Jurkat, Clone E6-1 (cell line): ENCODE results near the gene DARS2.
"Not testable (repeated sequence)": the region's sequence is repeated elsewhere in the genome, so short reads cannot be mapped to it uniquely, and the experiment has no call there.

Experiments used
- DNase-seq: peaks from one replicate; pipeline ENCODE4 v3.0.0-alpha.2; 2011; ENCODE audit warnings: low read depth, low spot score
- H3K4me3 ChIP-seq: 2 replicates; pipeline ENCODE4 v1.5.1; 2011; ENCODE audit warnings: mild to moderate bottlenecking, low read length, control low read depth, moderate library complexity

DARS2 gene

GRCh38 chr1:173859547-173859946 lies 35.1 kb downstream of the DARS2 start:
- not testable (repeated sequence) for DNase-seq, H3K4me3 ChIP-seq

GRCh38 chr1:173860065-173860464 lies 35.6 kb downstream of the DARS2 start:
- DNase-seq, result no peak
- no peak overlapping the region for H3K4me3 ChIP-seq

- H3K4me3 ChIP-seq, result no peak overlapping the region
- no peak for DNase-seq
These were observed 37.3 kb downstream of the DARS2 start for GRCh38 chr1:173861731-173862145.

- not testable (repeated sequence) for DNase-seq
These were observed 37.8 kb downstream of the DARS2 start for GRCh38 chr1:173862146-173862768.

GRCh38 chr1:173862769-173863223 lies 38.3 kb downstream of the DARS2 start:
- DNase-seq, result no peak
- H3K4me3 ChIP-seq, result no peak overlapping the region

More at GRCh38 chr1:173862146-173862768, 37.8 kb downstream of the DARS2 start:
- not testable (repeated sequence) for H3K4me3 ChIP-seq

- H3K4me3 ChIP-seq, result no peak overlapping the region
- no peak for DNase-seq
These were observed 39.0 kb downstream of the DARS2 start for GRCh38 chr1:173863224-173864161.

GRCh38 chr1:173864179-173864867 lies 39.9 kb downstream of the DARS2 start:
- no peak overlapping the region for H3K4me3 ChIP-seq
- no peak for DNase-seq

- no peak for DNase-seq
- peak overlapping the region; percentile 97 for H3K4me3 ChIP-seq
These were observed 41.1 kb downstream of the DARS2 start for GRCh38 chr1:173865468-173866164.

GRCh38 chr1:173866413-173867115 lies 42.1 kb downstream of the DARS2 start:
- peak overlapping the region; percentile 97 for H3K4me3 ChIP-seq
- no peak for DNase-seq

- peak overlapping the region; percentile 97 for H3K4me3 ChIP-seq
- no peak for DNase-seq
These were observed 42.8 kb downstream of the DARS2 start for GRCh38 chr1:173867141-173867752.

GRCh38 chr1:173867753-173868265 lies 43.3 kb downstream of the DARS2 start, which contains the start of gene GAS5:
Gene GAS5, minus strand, starts transcription at chr1:173867989.
- DNase-seq, result peak; percentile 100
- peak within 1 kb of the TSS; percentile 97 for H3K4me3 ChIP-seq

GRCh38 chr1:173868266-173869020 lies 44.0 kb downstream of the DARS2 start, which contains the start of gene ZBTB37:
Gene ZBTB37, plus strand, starts transcription at chr1:173868380. Its CDS starts 1,846 bp downstream, at chr1:173870226.
- H3K4me3 ChIP-seq, result peak within 1 kb of the TSS; percentile 97
- peak; percentile 87 for DNase-seq

GRCh38 chr1:173869021-173869359 lies 44.5 kb downstream of the DARS2 start:
- DNase-seq, result no peak
- H3K4me3 ChIP-seq, result peak overlapping the region; percentile 97

GRCh38 chr1:173870252-173871075 lies 46.0 kb downstream of the DARS2 start:
- H3K4me3 ChIP-seq, result peak overlapping the region; percentile 32
- peak; percentile 77 for DNase-seq

- H3K4me3 ChIP-seq, result no peak overlapping the region
These were observed 46.6 kb downstream of the DARS2 start for GRCh38 chr1:173871091-173871490.

GRCh38 chr1:173871500-173871899 lies 47.0 kb downstream of the DARS2 start:
- no peak overlapping the region for H3K4me3 ChIP-seq
- DNase-seq, result no peak

More at GRCh38 chr1:173871091-173871490, 46.6 kb downstream of the DARS2 start:
- DNase-seq, result no peak
